Heart left ventricle (tissue), 16 donors: ENCODE results near the gene AP2A1. TPM values are rescaled to one million over a fixed set of nuclear protein-coding genes. Genes with fewer than 3 reads are reported as not detected.

Experiments used
- ATAC-seq, 4 donors: fragments of 200-7000 bp; cut with Tn5 transposase; one replicate each; pipeline ENCODE4 v1.9.1; 2020 to 2022; ENCODE audit warnings: moderate library complexity in 4 of 4, mild to moderate bottlenecking in 3 of 4, moderate number of reproducible peaks in 1 of 4
- DNase-seq, 5 donors: peaks; one replicate each; pipeline ENCODE4 v3.0.0-alpha.2; 2020
- H3K27ac ChIP-seq, 12 donors: fragments of 200-600 bp; sonication (generic) in 4 of 12; one replicate each; pipeline versions ENCODE4 v1.5.0 to v1.8.0; 2016 to 2022; ENCODE audit warnings: mild to moderate bottlenecking in 2 of 12
- H3K27me3 ChIP-seq, 9 donors: fragments of 200-600 bp; sonication (generic) in 2 of 9; one replicate each; pipeline versions ENCODE4 v1.5.1 to v1.8.0; 2016 to 2022; ENCODE audit warnings: mild to moderate bottlenecking in 3 of 9
- H3K36me3 ChIP-seq, 9 donors: fragments of 200-600 bp; sonication (generic) in 2 of 9; one replicate each; pipeline versions ENCODE4 v1.5.0 to v1.8.0; 2018 to 2022; ENCODE audit warnings: mild to moderate bottlenecking in 2 of 9
- H3K4me1 ChIP-seq, 12 donors: fragments of 200-600 bp; sonication (generic) in 4 of 12; one replicate each; pipeline versions ENCODE4 v1.5.0 to v1.8.0; 2016 to 2022; ENCODE audit warnings: mild to moderate bottlenecking in 3 of 12
- H3K4me3 ChIP-seq, 12 donors: fragments of 200-600 bp; sonication (generic) in 4 of 12; one replicate each; pipeline versions ENCODE4 v1.5.0 to v1.8.0; 2017 to 2022; ENCODE audit warnings: mild to moderate bottlenecking in 9 of 12, moderate library complexity in 4 of 12
- H3K9me3 ChIP-seq, 12 donors: fragments of 200-600 bp; sonication (generic) in 4 of 12; one replicate each; pipeline versions ENCODE4 v1.5.0 to v1.8.0; 2016 to 2022; ENCODE audit warnings: mild to moderate bottlenecking in 1 of 12
- CTCF ChIP-seq, 12 donors: fragments of 200-600 bp; sonication (generic) in 4 of 12; IDR thresholded peaks; one replicate each; pipeline versions ENCODE4 v1.5.0 to v1.8.0; 2018 to 2022; ENCODE audit warnings: antibody characterized with exemption in 12 of 12, mild to moderate bottlenecking in 5 of 12
- POLR2A ChIP-seq, 2 donors: fragments of 450-650 bp; IDR thresholded peaks; one replicate each; pipeline ENCODE4 v1.6.1; 2017; ENCODE audit warnings: antibody characterized with exemption in 2 of 2, mild to moderate bottlenecking in 2 of 2, moderate library complexity in 2 of 2
- WGBS, 4 donors: extraction: QIAGEN DNeasy Blood & Tissue Kit in 2 of 4; methylation state at CpG; one replicate each; pipeline versions ENCODE4 v1.1.5 to v1.1.7; 2013 to 2018; 5-methylcytosine and 5-hydroxymethylcytosine counted together
- intact Hi-C, 10 donors: fragments of 100-400 bp; cut with DNase I; formaldehyde crosslinking; loops; one replicate each; pipeline versions ENCODE4 v1.11.1 to v1.14.2; 2022
- polyA plus RNA-seq, 2 donors: library from polyadenylated mRNA; stranded (reverse); fragments of 200-250 nt; gene quantifications; one replicate each; pipeline ENCODE4 v1.2.3, GENCODE V29; 2013
- total RNA-seq, 9 donors: library from RNA; depleted of rRNA in 2 of 9; stranded (reverse); fragments of >200 nt in 2 of 9; fragmentation: NEBNext Ultra II Directional in 3 of 9; extraction: Animal tissue kit (Norgen Biotek cat#: 25700) in 3 of 9; gene quantifications; one replicate each; pipeline versions ENCODE4 v1.1.0 to v1.2.4, GENCODE V29; 2016 to 2023
- donor health status: ischemic (EF 13 %, LVEDD 7.1; RV severe dilation, severe dysfunction).
- donor health status: healthy with polysubstance abuse.
- donor health status: DM: no; HTN: yes; CAD: no.
- donor health status: DM: no; HTN: no; CAD: no.
- donor health status: ischemic (EF 25% LVEDD 6.9; RV normal size, moderate dysfunction).
- donor health status: ischemic (EF 25% LVEDD 5.7; RV mildly dilated, moderate dysfunction).
- donor health status: healthy.
- donor health status: DM: yes; HTN: yes; CAD: no.
- donor health status: ischemic (EF 35%, LVEDD 5.7; RV mildly dilated, moderate dysfunction).
- donor health status: nonischemic (EF 11% LVEDD 7.7; RV severe dilation, severe dysfunction).
- donor health status: DM: yes; HTN: yes; CAD: no.
- donor health status: PGD.
- donor health status: ischemic (EF 29% LVEDD 5.4; RV normal size, mild dysfunction).
- donor health status: nonischemic (EF 23%, LVEDD 6.1; RV moderate dilation, normal function).

The AP2A1 gene
- total and polyA plus RNA-seq, 11 donors, result 33.4 to 152 (median 70.5) TPM

GRCh38 chr19:49798574-49798973 is 31.8 kb downstream of the AP2A1 start:
- intact Hi-C loops, result no loop called here
- TF ChIP-seq CTCF (IDR thresholded peaks at IDR 0.05), result no peak
- no peak for TF ChIP-seq POLR2A (IDR thresholded peaks at IDR 0.05)
- H3K9me3 ChIP-seq, result no peaks in the 10 kb centered on the region
- H3K27ac ChIP-seq, result no peak overlapping the region
- ATAC-seq, result no peak
- 94 to 96% (median 95%) methylated on average over 9 to 11 of the region's 11 CpGs for WGBS, 4 donors
- no peaks in the 10 kb centered on the region for H3K27me3 ChIP-seq
- H3K36me3 ChIP-seq, result peaks cover 5 to 97% (median 87%) of the 10 kb centered on the region in 9 donors
- peaks cover 0 to 14% (median 1%) of the 10 kb centered on the region in 12 donors for H3K4me1 ChIP-seq
- DNase-seq, result no peak
- H3K4me3 ChIP-seq, result no peak overlapping the region

GRCh38 chr19:49799271-49799797 is 32.5 kb downstream of the AP2A1 start:
- H3K9me3 ChIP-seq, result no peaks in the 10 kb centered on the region
- H3K27me3 ChIP-seq, result no peaks in the 10 kb centered on the region
- TF ChIP-seq POLR2A (IDR thresholded peaks at IDR 0.05) (no peak), CTCF (IDR thresholded peaks at IDR 0.05) (no peak)
- H3K27ac ChIP-seq, result no peak overlapping the region
- intact Hi-C loops, result no loop called here
- 91 to 93% (median 92%) methylated on average over 25 to 28 of the region's 28 CpGs for WGBS, 4 donors
- H3K4me1 ChIP-seq, result peaks cover 0 to 14% (median 1%) of the 10 kb centered on the region in 12 donors
- DNase-seq (no peak), ATAC-seq (no peak)
- H3K4me3 ChIP-seq, result no peak overlapping the region
- peaks cover 5 to 97% (median 87%) of the 10 kb centered on the region in 9 donors for H3K36me3 ChIP-seq

- ATAC-seq (no peak), DNase-seq (no peak)
- Histone ChIP-seq H3K4me1 (peaks cover 0 to 14% (median 1%) of the 10 kb centered on the region in 12 donors), H3K27ac (no peak overlapping the region), H3K4me3 (no peak overlapping the region), H3K9me3 (no peaks in the 10 kb centered on the region), H3K36me3 (peaks cover 5 to 97% (median 87%) of the 10 kb centered on the region in 9 donors), H3K27me3 (no peaks in the 10 kb centered on the region)
- 91 to 95% (median 94%) methylated on average over 20 to 25 of the region's 25 CpGs for whole genome bisulfite sequencing, 4 donors
- intact Hi-C loops, result loop anchor here in 1 of 10 donors (5.0 kb wide), 1 partner anchor 33 kb away; the partner anchor contains the start of gene AP2A1
- TF ChIP-seq CTCF (IDR thresholded peaks at IDR 0.05), result peak in 2 of 12 donors; percentile 7 to 8
- TF ChIP-seq POLR2A (IDR thresholded peaks at IDR 0.05), result no peak
Measured at GRCh38 chr19:49799798-49800376, 33.1 kb downstream of the AP2A1 start.

DNA sequence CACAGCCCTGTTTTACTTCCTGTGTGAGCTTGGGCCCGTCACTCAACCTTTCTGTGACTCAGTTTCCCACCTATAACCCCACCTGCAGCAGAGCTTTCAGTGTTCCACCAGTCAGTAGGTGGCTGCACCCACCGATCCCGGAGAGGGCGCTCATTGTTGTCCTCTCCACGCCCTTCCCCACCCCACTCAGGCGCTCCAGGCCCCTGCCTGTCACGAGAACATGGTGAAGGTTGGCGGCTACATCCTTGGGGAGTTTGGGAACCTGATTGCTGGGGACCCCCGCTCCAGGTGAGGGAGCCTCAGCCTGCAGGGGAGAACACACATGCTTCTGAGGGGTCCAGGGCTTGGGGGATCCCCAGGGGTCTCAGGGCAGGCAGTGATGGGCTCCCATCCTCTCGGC is 34.0 kb downstream of the AP2A1 start:
- TF ChIP-seq POLR2A (IDR thresholded peaks at IDR 0.05), result no peak
- TF ChIP-seq CTCF (IDR thresholded peaks at IDR 0.05), result no peak
- peaks cover 5 to 96% (median 85%) of the 10 kb centered on the region in 9 donors for H3K36me3 ChIP-seq
- no peaks in the 10 kb centered on the region for H3K27me3 ChIP-seq
- 91 to 97% (median 96%) methylated on average over 9 to 10 of the region's 10 CpGs for WGBS, 4 donors
- no peak overlapping the region for H3K4me3 ChIP-seq
- H3K27ac ChIP-seq, result no peak overlapping the region
- intact Hi-C loops, result loop anchor here in 1 of 10 donors (5.0 kb wide), 1 partner anchor 33 kb away; the partner anchor contains the start of gene AP2A1
- no peaks in the 10 kb centered on the region for H3K9me3 ChIP-seq
- DNase-seq (no peak), ATAC-seq (no peak)
- peaks cover 0 to 14% (median 1%) of the 10 kb centered on the region in 12 donors for H3K4me1 ChIP-seq
